Activated naive CD8-positive, alpha-beta T cell (primary cell): ENCODE results near the gene ASB2.

ENCODE experiments used
- H3K27ac Mint-ChIP-seq: one replicate; pipeline ENCODE4 v1.8.0; 2021; ENCODE audit warnings: mixed read lengths
- H3K27me3 Mint-ChIP-seq: one replicate; pipeline ENCODE4 v1.8.0; 2021; ENCODE audit warnings: mixed read lengths
- H3K36me3 Mint-ChIP-seq: one replicate; pipeline ENCODE4 v1.8.0; 2021; ENCODE audit warnings: mixed read lengths
- H3K4me1 Mint-ChIP-seq: one replicate; pipeline ENCODE4 v1.8.0; 2021; ENCODE audit warnings: low read depth, mixed read lengths
- H3K4me3 Mint-ChIP-seq: one replicate; pipeline ENCODE4 v1.8.0; 2021; ENCODE audit warnings: mild to moderate bottlenecking, mixed read lengths
- H3K9me3 Mint-ChIP-seq: one replicate; pipeline ENCODE4 v1.8.0; 2021; ENCODE audit warnings: low read depth, mixed read lengths

Gene ASB2

DNA sequence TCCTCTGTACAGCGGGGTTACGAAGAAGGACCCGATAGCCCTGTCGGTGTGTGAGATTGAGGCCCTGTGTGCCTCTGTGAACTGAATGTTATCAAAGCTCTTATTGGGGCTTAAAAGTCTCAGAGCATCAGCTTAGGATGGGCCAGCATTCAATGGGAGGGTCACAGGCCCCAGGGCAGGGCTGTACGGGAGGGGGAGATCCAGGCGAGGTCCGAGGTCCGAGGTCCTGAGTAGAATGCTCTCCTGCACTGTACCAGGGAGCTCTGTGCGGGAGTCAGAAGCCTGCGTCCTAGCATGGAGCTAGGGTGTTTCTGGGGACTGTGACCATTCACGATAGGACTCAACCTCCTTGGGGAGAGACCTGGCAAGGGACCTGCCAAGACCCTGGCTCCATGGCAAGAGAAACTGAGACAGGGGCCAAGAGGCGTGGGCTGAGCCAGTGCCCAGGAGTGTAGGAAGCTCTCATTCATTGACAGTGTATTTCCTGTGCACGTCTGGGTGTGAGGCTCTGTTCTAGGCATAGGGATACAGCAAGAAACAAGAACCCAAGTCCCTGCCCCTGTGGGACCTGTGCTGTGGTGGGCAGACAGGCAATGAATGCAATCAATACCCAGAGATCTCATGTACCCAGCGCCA lies 61.2 kb downstream of the ASB2 start:
- Mint-ChIP-seq H3K4me3 (no peak overlapping the region), H3K36me3 (peaks cover 3% of the 10 kb centered on the region), H3K27me3 (peaks cover 5% of the 10 kb centered on the region), H3K4me1 (no peaks in the 10 kb centered on the region), H3K9me3 (peaks cover 5% of the 10 kb centered on the region), H3K27ac (no peak overlapping the region)

- Mint-ChIP-seq H3K27ac (no peak overlapping the region), H3K4me3 (no peak overlapping the region), H3K4me1 (no peaks in the 10 kb centered on the region), H3K9me3 (no peaks in the 10 kb centered on the region), H3K27me3 (peaks cover 5% of the 10 kb centered on the region), H3K36me3 (peaks cover 3% of the 10 kb centered on the region)
These were observed 62.1 kb downstream of the ASB2 start for GRCh38 chr14:93914278-93914677.

DNA sequence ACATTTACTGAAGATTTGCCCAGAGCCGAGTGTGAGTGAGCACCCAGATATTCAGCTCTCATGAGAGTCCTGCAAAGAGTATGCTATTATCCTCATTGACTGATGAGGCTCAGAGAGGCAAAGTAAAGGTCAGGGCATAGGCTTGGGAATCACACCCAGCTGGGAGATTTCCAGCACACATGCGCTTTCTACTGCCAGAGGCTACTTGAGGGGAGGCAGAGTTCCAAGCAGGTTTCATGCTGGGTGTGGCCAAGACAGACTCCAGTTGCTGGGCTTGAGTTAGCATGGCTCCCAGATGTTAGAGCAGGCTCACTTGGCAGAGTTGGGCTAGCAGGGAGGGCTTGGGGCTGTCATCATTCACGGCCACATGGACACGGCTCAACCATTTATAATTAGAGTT lies 63.6 kb downstream of the ASB2 start:
- Mint-ChIP-seq H3K27me3 (peaks cover 7% of the 10 kb centered on the region), H3K4me3 (no peak overlapping the region), H3K27ac (no peak overlapping the region), H3K4me1 (no peaks in the 10 kb centered on the region), H3K9me3 (no peaks in the 10 kb centered on the region), H3K36me3 (peaks cover 3% of the 10 kb centered on the region)

- Mint-ChIP-seq H3K4me3 (no peak overlapping the region), H3K36me3 (peaks cover 3% of the 10 kb centered on the region), H3K27me3 (peaks cover 7% of the 10 kb centered on the region), H3K4me1 (no peaks in the 10 kb centered on the region), H3K9me3 (no peaks in the 10 kb centered on the region), H3K27ac (no peak overlapping the region)
These were observed 64.3 kb downstream of the ASB2 start for GRCh38 chr14:93911975-93912615.

DNA sequence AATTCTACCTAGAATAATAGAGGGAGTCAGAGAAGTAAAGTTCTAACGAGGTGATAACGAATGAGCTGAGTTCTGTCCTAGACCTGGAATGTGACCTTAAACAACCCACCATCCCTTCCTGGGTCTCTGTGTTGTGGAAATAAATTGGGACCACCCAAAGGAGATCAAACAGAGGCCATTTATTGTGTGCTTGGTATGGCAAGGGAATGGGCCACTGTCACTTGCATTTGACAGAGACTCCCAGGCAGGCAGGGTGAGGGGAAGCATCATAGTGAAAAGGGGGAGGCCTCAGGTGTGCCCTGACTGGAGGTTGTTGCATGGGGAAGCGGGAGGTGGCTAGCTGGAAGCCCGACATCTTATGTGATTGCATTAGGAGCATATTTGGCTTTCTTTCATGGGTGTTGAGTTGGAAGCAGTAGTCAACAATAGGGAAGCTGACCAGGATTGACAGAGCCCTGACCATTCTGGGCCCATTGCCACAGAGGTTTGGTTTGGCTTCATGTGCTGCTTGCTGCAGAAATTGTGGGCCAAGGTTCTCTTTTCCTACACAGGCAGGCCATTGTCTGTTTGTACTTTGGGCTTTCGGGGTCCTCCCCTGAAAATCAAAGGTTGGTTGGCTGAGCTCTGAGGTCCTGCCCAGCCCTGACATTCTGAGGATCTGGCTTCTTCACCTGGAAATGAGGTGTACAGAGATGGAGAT lies 66.8 kb downstream of the ASB2 start:
- Mint-ChIP-seq H3K27me3 (peaks cover 2% of the 10 kb centered on the region), H3K9me3 (no peaks in the 10 kb centered on the region), H3K4me1 (no peaks in the 10 kb centered on the region), H3K36me3 (peaks cover 3% of the 10 kb centered on the region), H3K27ac (no peak overlapping the region), H3K4me3 (no peak overlapping the region)

DNA sequence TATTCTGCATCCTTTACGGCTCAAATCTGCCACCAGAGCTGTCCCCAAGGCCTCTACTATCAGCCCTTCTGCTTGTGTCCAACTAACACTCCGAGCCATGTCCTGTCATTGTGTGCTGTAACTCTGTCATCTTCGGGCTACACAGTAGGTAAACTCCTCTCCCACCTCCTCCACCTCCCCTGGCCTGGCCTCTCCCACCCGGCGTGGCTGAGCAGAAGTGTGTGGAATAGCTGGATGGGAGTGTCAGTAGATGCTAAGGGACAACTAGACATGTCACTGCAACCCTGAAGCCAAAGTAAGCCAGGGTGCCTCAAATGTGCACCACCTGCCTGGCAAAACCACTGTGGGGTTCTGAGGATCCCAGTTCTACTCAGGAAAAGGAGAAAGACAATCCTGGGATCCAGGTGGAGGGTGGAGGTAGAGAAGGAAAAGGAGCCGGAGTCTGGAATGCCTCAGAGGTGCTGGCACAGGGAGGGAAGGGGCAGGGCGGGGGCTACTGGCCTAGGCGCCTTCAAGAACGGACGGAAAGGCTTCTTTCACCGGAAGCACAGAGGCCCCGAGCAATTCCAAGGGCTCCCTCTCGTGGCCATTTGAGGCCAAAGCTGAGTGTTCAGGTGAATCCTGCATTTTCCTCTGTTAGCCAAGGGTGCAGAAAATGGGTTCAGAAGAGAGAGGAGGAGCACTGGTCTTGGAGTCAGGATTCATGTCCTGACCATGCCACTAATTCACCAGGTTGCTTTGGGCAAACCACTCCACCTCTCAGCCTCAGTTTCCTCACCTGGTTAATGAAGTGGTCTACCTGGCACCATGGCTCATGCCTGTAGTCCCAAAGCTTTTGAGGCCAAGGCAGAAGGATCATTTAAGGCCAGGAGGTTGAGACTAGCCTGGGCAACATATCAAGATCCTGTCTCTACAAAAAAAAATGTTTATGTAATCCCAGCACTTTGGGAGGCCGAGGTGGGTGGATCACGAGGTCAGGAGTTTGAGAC lies 69.7 kb downstream of the ASB2 start:
- Mint-ChIP-seq H3K27me3 (peaks cover 8% of the 10 kb centered on the region), H3K9me3 (no peaks in the 10 kb centered on the region), H3K27ac (no peak overlapping the region), H3K4me1 (no peaks in the 10 kb centered on the region), H3K4me3 (no peak overlapping the region), H3K36me3 (no peaks in the 10 kb centered on the region)

- H3K4me1 Mint-ChIP-seq = no peaks in the 10 kb centered on the region
- H3K27me3 Mint-ChIP-seq = peaks cover 8% of the 10 kb centered on the region
- H3K36me3 Mint-ChIP-seq = no peaks in the 10 kb centered on the region
- no peak overlapping the region for H3K27ac Mint-ChIP-seq
- H3K4me3 Mint-ChIP-seq = no peak overlapping the region
- no peaks in the 10 kb centered on the region for H3K9me3 Mint-ChIP-seq
These were observed 70.7 kb downstream of the ASB2 start for GRCh38 chr14:93905623-93906022.

DNA sequence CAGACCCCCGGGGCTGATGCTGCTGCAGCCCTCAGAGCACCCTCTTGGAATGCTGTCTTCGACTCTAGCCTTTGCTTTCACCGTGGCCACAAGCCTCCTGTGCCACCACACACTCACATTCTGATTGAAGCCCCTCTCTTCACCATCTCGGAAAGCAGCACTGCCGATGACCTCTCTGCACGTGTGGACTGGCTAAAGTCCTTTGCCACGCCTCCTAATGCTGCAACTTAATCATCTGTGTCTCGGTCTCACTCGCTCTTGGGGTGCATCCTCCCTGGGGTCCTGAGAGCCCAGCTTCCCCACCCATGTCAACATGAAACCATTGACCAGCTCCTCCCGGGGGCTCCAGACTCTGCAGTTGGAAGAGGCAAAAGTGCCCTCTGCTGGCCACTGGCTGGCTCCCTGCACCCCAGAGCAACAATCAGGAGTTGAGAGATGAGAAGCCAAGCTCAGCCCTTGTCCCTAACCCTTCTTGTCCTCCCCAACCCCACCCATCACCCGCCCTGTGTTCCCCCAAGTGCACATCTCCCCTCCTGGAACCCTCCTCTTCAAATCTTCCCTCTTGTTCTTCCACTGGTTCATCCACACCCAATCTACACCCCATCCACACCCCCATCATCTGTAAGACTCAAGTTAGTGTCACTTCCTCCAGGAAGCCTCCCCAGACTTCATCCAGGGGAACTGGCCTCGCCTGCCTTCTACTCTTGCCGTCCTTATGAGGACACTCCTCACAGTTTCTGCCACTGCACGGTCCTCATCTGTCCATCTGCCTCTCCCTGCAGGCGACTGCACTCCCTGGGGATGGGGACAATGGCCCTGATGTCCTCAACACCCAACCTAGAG lies 72.8 kb downstream of the ASB2 start:
- Mint-ChIP-seq H3K4me1 (no peaks in the 10 kb centered on the region), H3K27me3 (peaks cover 8% of the 10 kb centered on the region), H3K4me3 (no peak overlapping the region), H3K27ac (no peak overlapping the region), H3K9me3 (no peaks in the 10 kb centered on the region), H3K36me3 (no peaks in the 10 kb centered on the region)

GRCh38 chr14:93902619-93903307 lies 73.6 kb downstream of the ASB2 start:
- Mint-ChIP-seq H3K27me3 (peaks cover 5% of the 10 kb centered on the region), H3K4me3 (no peak overlapping the region), H3K27ac (no peak overlapping the region), H3K36me3 (no peaks in the 10 kb centered on the region), H3K4me1 (no peaks in the 10 kb centered on the region), H3K9me3 (no peaks in the 10 kb centered on the region)

DNA sequence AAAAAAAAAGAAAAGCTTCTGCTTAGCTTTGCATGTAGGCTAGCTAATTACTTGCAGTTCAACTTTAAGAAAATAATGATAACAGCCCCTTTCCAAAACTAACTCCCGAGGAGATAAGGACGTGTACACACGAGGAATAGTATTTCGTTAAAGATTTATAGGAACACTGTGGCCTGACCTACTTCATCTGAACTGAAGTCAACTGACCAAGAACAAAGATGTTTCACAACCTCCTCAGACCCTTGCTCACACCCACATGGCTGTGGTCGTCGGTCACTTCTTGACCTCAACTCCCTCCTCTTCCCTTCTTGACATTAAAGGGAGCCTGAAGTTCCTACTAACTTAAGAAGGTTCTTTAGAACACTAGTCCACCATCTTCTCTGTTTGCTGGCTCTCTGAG lies 74.6 kb downstream of the ASB2 start:
- no peak overlapping the region for H3K4me3 Mint-ChIP-seq
- H3K9me3 Mint-ChIP-seq = no peaks in the 10 kb centered on the region
- H3K27ac Mint-ChIP-seq = no peak overlapping the region
- no peaks in the 10 kb centered on the region for H3K4me1 Mint-ChIP-seq
- H3K36me3 Mint-ChIP-seq = no peaks in the 10 kb centered on the region
- peaks cover 5% of the 10 kb centered on the region for H3K27me3 Mint-ChIP-seq

DNA sequence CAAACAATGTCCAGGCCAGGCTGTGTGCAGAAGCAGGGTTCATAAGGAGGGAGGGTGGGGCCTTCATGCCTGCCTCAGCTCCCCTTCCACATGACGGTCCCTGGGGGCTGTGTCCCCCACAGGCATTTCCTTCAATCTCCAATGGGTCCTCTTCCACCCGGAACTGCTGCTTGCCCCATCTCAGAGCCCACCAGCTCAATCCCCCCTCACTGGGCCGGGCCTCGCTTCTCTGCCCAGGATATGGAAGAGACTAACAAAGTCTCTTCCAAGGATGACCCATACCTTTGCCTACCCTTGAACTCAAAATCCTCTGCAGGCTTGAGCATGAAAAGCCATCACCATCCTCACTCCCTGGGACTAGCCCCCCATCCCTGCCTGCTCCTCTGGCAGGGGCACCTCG lies 77.6 kb downstream of the ASB2 start:
- Mint-ChIP-seq H3K27ac (no peak overlapping the region), H3K27me3 (peaks cover 3% of the 10 kb centered on the region), H3K4me3 (no peak overlapping the region), H3K4me1 (no peaks in the 10 kb centered on the region), H3K36me3 (no peaks in the 10 kb centered on the region), H3K9me3 (no peaks in the 10 kb centered on the region)

DNA sequence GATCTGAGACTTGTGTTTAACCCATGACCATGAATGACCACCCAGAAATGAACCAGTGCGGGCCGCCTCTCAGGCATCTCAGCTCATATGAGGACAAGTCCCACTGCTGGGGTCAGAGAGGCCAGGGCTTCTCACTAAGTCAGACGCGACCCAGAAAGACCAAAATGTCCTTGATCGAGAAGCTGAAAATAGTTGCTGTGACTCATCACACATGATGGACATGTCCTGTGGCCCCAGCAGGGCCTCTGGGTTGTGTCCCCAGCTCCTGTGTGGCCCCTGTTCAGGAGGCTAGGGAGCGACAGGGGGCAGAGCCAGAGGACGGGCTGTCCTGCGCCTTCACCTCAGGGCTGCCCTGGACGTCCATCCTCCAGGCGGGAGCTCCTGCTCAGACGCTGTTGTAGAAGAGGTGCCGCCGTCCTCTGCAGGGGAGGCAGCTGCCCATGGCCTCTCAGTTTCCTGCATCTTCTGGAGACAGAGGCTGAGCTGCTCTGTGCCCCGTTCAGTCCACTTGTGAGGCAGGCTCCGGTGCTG lies 78.2 kb downstream of the ASB2 start:
- H3K36me3 Mint-ChIP-seq = no peaks in the 10 kb centered on the region
- H3K27me3 Mint-ChIP-seq = no peaks in the 10 kb centered on the region
- H3K4me3 Mint-ChIP-seq = no peak overlapping the region
- H3K9me3 Mint-ChIP-seq = no peaks in the 10 kb centered on the region
- no peaks in the 10 kb centered on the region for H3K4me1 Mint-ChIP-seq
- H3K27ac Mint-ChIP-seq = no peak overlapping the region

- Mint-ChIP-seq H3K36me3 (no peaks in the 10 kb centered on the region), H3K27ac (no peak overlapping the region)
These were observed 78.9 kb downstream of the ASB2 start for GRCh38 chr14:93897476-93897845.

More at GRCh38 chr14:93897476-93897845, 78.9 kb downstream of the ASB2 start:
- no peaks in the 10 kb centered on the region for H3K27me3 Mint-ChIP-seq
- no peaks in the 10 kb centered on the region for H3K9me3 Mint-ChIP-seq
- no peaks in the 10 kb centered on the region for H3K4me1 Mint-ChIP-seq
- H3K4me3 Mint-ChIP-seq = no peak overlapping the region
